ENCODE results near the gene RASIP1.
A peak's percentile ranks its signal among the peaks of the same experiment; 100 is the strongest.
"Not testable (repeated sequence)": the region's sequence is repeated elsewhere in the genome, so short reads cannot be mapped to it uniquely, and the experiment has no call there.

The RASIP1 gene

DNA sequence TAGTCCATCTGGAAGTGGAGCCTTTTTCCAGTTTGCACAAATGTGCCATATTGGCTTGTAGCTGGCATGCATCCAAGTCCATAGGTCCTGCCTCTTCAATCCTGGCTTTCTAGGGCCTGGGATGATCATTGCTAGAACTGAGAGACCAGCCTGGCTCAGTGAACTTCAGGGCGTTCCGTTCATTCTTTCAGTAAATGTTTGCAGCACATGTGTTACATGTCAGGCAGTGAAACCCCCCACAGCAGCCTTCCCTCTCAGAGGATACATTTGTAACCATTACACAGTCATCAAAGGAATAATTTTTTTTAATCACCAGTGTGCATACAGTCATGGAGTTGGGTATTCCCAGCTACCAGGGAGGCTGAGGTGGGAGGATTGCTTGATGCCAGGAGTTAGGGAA is 35.0 kb downstream of the RASIP1 start:
- no peak for DNase-seq

DNA sequence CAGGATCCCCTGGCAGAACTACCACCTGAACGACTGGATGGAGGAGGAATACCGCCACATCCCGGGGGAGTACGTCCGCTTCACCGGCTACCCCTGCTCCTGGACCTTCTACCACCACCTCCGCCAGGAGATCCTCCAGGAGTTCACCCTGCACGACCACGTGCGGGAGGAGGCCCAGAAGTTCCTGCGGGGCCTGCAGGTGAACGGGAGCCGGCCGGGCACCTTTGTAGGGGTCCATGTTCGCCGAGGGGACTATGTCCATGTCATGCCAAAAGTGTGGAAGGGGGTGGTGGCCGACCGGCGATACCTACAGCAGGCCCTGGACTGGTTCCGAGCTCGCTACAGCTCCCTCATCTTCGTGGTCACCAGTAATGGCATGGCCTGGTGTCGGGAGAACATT is 37.1 kb downstream of the RASIP1 start:
- no peak for DNase-seq

DNA sequence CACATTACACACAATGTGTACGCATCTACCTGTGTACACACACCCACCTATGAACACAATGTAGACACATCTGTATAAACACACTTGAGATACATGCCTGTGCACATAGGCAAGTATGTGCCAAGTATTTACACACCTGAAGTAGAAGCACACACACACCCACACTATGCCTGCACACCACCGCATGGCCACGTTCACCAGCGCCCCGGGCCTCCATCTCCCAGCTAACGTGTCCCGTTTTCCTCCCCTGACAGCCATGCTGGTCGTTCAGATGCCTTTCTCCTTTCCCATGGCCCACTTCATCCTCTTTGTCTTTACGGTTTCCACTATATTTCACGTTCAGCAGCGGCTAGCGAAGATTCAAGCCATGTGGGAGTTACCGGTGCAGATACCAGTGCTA is 37.7 kb downstream of the RASIP1 start:
- DNase-seq, result no peak

DNA sequence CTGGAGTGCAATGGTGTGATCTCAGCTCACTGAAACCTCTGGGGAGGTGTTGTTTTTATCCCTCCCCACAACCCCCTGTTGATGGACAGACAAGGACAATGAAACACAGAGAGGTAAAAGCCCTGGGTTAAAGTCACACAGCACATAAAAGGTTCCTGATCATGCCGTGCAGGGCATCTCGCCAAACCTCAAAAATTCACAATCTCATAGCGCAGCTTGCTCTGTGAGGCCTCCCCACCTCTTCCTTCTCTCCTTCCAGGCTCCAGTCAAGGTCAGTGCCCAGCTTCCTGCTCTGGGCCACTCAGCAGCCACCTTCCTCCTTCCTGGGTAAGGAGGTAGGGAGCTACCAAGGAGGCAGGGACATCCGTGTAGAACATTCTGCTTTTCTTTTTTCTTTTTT is 42.4 kb downstream of the RASIP1 start:
- DNase-seq, result no peak

DNA sequence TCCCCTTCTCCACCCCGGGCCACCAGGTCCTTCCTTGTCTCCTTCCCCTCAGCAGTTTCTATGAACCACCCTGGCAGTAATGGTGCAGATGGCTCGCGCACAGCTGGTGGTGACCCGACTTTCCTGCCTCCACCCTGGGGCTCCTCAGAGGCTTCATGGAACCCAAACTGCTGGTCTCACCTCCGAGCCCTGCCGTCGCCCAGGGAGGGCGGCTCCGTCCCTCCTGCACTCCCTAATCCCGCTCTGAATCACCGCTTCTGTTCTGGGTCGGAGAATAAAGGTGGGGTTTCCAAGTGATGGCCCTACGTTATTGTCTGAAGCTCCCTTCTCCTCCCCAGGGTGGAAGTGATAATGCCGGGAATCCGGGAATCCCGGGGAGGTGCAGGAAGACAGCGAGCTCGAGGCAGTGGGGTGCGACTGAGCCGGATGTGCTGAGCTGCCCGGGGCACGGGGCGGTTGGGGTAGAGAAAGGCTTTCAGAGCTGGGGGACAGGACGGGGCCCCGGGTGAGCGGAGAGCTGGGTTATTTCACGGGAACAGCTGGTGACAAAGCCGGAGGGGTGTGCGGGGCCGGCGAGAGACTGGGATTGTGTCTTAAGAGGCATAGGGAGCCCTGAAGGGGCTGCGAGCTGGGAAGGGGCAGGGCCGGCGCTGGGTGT is 43.9 kb downstream of the RASIP1 start:
- no peak for DNase-seq

DNA sequence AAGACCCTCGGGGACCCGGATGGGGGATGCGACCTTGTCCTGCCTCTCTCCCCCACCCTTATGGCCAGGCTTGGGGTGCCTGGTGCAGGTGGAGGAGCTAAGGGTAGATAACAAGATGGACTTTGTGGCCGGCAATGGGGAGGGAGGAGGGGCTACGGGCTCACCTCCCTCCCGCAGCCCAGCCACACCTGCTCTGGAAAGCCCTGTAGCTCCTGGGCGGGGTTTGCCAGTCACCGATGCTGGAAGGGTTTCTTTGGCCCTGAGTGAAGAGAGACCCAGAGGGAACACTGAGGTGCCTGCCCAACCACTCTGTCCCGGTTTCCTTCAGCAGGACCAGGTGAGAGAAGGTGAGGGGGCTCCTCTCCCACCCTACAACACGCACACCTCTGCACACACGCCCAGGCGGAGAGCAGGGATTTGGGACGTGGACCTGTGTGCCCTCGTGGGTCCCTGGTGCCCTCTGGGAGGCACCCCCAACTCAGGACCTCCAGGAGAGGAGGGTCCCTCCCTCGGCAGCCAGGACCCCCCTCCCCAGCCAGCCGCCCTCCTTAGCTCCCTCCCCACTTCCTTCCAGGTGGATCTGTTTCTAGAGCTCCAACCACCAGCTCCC is 44.6 kb downstream of the RASIP1 start, which contains the start of gene FUT2:
FUT2 (plus strand) TSS at position 229 of the 610 bp plus-strand sequence. CDS start 6,986 bp downstream, outside the sequence.
- peak; percentile 70 for DNase-seq

DNA sequence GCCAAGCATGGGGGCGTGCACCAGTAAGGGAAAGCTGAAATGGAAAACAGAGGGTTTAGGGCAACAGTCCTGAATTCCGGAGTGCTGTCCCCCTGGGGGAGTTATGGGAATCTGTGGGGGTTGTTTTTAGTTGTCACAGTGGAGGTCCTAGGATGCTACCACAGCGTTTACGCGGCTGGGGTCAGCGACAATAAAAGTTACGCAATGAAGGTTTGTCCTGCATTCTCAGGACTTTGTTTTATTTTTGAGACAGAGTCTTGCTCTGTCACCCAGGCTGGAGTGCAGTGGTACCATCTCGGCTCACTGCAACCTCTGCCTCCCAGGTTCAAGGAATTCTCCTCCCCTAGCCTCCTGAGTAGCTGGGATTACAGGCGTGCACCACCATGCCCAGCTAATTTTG is 46.8 kb downstream of the RASIP1 start:
- not testable (repeated sequence) for DNase-seq

DNA sequence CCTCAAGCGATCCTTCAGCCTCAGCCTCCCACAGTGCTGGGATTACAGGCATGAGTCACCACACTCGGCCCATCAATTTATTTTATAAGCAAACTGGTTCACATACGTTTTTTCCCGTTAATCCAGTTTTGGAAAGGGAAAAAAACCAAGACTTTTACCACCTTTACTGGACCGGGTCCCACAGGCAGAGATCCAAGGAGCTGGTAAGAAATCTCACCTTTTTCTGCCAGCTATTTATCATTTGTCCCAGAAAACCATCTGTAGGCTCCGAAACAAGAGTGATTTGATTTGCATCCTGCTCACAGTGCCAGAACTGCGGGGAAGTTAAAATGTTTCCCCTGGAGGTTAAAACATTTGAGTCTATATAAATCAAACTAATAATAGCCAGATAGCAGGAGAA is 51.0 kb downstream of the RASIP1 start:
- DNase-seq, result no peak

DNA sequence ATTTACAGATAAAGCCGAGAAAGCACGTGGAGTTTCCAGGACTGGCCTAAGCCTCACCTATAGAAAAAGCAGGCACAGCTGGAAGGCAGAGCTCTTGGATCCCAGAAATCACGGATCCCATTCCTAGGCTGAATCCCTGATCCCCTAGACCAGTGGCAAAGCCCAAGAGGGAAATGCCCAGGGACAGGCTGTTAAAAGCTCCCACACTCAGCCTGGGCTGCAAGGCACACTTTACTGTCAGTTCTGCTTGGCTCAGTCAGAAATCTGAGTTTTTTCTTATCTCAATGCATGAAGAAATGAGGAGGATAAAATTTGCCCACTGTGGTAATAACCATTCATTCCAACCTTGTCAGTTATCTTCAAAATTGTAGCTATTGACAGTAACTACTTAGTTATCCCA is 52.6 kb downstream of the RASIP1 start:
- DNase-seq, result no peak

DNA sequence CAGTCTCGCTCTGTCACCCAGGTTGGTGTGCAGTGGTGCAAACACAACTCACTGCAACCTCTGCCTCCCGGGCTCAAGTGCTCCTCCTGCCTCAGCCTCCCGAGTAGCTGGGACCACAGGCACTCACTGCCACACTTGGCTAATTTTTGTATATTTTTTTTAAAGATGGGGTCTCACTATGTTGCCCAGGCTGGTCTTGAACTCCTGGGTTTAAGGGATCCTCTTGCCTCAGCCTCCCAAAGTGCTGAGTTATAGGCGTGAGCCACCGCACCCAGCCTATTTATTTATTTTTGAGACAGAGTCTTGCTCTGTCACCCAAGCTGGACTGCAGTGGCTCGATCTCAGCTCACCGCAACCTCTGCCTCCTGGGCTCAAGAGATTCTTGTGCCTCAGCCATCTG is 53.8 kb downstream of the RASIP1 start:
- not testable (repeated sequence) for DNase-seq

DNA sequence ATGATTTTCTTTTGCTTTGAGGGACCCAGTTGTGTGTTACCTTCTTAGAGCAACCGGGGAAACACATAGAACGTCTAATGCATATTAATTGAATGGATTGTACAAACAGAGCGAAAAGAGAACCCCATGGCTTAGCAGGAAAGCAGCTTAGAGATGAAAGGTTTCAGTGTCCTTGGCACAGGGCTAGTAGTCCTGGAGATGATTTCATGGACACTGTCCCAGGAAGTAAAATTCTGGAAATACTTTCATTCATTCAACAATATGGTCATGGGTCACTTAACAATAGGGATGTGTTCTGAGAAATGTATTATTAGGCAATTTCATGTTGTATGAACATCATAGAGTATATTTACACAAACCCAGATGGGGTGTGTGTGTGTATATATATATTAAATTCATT is 54.3 kb downstream of the RASIP1 start:
- no peak for DNase-seq

DNA sequence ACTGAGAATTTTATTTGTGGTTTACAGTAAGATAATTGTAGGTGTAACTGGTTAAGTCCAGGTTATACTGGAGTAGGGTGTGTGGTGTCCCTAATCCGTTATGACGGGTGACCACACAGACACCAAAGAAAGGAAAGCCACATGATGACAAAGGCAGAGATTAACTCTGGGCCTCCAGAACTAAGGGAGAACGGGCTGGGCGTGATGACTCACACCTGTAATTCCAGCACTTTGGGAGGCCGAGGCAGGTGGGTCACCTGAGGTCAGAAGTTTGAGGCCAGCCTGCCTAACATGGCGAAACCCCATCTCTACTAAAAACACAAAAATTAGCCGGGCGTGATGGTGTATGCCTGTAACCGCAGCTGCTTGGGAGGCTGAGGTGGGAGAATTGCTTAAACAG is 54.8 kb downstream of the RASIP1 start:
- no peak for DNase-seq

DNA sequence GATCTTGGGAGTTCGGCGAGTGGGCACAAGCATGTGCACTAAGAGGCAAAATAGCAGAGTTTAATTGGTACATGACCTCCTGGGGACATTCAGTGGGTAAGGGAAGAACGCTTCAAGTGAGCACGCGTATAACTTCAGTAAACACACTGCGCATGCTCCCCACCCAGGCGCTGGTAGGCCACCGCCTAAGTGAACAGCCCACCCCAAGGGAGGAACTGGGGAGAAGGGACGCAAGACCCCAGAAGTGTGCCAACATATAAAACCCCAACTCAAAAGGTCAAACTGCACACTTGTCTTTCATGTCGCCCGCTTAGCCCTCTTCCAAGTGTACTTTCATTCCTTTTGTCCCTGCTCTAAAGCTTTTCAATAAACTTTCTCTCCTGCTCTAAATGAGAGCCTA is 57.1 kb downstream of the RASIP1 start:
- DNase-seq, result no peak

DNA sequence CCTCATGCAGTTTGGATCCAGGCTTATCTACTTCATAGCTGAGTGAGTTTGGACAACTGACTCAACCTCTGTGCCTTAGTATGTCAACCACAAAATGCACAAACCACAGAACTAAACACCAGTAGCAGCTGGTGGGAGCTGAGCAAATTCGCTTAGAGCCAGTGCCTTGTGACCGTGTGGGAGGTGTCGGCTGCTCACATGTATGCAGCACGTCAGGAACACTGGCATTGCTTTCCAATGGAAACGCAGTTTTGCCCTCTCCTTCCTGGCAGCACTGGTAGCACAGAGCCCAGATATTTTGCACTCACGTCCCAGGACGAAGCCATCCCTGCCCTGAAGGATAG is 59.3 kb downstream of the RASIP1 start:
- no peak for DNase-seq

DNA sequence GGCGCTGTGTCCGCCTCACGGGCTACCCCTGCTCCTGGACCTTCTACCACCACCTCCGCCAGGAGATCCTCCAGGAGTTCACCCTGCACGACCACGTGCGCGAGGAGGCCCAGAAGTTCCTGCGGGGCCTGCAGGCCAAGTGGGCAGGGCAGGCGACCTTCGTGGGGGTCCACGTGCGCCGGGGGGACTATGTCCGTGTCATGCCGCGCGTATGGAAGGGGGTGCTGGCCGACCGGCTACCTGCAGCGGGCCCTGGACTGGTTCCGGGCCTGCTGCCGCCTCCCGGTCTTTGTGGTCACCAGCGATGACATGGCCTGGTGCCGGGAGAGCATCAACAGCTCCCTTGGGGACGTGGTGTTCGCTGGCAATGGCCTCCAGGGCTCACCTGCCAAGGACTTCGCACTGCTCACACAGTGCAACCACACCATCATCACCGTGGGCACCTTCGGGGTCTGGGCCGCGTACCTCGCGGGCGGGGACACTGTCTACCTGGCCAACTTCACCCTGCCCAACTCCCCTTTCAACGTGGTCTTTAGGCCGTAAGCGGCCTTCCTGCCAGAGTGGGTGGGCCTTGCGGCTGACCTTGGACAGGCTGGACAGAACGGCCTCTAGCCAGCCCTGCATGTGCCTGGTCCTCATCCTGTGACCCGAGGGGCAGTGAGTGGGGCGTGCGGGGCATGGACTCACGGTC is 59.8 kb downstream of the RASIP1 start:
- DNase-seq, result no peak

DNA sequence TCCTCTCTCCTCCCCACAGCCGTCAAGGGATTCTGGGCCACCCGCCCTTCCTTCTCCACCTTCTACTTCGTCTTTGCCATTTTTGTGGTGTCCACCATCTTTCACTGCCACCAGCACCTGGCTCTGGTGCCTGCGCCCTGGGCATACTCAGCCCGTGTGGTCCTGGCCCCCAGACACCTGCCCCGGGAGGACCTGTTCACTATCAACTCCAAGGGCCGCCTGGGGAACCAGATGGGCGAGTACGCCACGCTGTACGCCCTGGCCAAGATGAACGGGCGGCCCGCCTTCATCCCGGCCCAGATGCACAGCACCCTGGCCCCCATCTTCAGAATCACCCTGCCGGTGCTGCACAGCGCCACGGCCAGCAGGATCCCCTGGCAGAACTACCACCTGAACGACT is 60.4 kb downstream of the RASIP1 start:
- not testable (repeated sequence) for DNase-seq

DNA sequence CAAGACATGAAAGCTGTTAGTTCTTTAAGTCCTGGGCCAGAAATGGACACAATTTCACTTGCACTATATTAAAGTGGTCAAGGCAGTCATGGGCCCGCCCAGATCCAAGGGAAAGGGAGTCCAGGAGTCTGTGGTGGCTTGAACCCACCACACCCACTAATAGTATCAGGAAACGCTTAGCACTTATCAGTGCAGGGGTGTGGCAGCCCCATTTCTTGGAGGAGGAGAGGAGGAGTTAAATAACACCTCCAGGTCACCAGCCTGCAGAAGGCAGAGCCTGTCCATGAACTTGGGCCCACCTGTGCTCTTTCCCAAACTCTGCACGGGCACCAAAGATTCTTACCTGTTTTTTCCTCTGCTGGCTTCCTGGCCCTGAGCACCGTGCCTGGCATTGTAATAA is 62.2 kb downstream of the RASIP1 start:
- no peak for DNase-seq

DNA sequence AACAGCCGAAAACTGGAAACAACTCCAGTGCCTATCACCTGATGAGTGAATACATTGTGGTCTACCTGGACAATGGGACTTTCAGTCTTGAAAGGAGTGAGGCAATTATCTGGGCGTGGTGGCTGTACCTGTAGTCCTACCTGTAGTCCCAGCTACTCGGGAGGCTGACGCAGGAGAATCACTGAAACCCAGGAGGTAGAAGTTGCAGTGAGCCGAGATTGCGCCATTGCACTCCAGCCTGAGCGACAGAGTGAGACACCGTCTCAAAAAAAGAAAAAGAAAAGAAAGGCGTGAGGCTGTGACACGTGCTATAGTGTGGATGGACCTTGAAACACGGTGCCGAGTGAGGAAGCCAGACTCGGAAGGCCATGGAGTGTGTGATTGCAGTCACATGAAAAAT is 63.5 kb downstream of the RASIP1 start:
- no peak for DNase-seq

DNA sequence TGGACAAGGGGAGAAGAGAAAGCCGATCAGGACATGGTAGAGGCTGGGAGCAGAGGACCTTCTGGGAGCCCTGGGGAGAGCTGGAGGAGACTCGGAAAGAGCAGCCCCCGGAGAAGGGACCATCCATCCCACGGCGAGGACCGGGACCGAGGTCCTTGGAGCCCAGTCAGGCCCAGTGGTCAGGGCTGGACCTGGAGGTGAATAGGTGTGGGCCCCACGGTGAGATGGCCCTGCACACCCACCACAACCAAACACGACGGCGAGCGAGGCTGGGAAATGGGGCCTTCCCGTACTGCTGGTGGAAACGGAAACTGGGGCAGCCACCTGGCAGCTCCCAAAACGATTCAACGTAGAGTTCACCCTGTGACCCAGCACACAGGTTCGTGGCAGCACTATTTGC is 63.9 kb downstream of the RASIP1 start:
- no peak for DNase-seq

DNA sequence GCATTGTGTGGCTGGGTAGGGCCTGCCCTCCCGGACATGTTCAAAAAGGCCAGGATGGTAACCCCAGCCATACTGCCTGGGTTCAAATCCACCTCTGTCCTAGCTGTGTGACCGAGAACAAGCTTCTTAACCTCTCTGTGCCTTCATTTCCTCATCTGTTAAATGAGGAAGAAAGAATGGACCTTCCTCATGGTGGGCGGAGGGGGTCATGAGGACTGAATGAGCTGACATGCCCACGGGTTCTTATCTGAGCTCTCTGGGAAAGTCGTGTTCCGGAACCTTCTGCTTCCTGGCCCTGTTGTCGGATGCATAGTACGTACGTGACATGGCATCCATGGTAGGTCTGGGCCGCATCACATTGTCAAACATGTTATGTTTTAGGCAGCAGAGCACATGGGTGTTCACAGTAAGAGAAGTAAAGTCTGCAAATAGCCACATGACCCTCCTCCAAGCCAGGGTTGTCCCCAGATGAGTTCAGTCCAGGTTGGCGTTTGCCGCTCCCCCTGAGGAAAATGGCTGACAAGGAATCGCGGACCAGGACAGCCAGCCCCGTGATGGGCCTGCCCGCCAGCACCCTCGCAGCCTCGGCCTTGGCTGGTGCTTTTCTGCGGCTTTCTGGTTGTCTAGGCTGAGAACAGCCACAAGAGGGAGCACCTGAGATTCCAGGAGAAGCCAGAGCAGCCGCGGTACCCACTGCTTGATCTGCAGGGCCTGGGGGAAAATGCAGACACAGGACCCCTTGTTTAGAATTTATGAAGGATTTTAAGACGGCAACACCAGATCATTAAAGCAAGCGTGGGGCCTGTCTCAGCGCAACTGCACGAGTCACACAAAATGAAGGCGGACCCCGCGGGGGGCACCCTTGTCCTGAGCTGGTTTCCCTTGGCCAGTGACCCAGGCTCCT is 65.2 kb downstream of the RASIP1 start:
- DNase-seq, result peak; percentile 59

DNA sequence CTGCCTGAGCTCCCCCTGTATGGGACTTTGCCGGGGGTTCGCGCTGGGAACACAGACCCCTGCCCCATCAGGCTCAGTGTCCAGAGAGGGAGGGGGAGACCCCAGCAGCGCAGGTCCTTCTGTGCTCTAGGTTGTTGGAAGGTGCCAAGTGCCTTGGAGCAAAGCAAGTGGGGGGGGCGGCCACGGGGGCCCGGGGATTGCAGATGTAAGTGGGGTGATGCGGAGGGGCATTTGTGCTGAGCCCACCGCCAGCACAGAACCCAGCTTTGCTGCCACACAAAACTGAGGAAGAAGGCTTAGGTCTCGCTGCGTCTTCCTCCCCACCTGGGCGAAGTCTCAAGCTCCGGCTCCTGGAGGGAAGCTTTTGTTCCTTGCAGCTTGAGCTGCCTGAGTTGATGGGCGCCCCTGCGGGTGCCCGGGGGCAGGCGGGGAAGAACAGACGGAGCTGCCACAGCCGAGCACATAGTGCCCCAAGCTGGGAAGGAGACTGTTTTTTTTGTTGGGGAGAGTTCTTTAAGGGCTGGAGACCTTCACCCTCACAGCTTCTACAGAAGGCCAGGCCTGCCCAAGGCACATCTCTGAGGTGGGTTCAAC is 66.1 kb downstream of the RASIP1 start:
- DNase-seq, result no peak

DNA sequence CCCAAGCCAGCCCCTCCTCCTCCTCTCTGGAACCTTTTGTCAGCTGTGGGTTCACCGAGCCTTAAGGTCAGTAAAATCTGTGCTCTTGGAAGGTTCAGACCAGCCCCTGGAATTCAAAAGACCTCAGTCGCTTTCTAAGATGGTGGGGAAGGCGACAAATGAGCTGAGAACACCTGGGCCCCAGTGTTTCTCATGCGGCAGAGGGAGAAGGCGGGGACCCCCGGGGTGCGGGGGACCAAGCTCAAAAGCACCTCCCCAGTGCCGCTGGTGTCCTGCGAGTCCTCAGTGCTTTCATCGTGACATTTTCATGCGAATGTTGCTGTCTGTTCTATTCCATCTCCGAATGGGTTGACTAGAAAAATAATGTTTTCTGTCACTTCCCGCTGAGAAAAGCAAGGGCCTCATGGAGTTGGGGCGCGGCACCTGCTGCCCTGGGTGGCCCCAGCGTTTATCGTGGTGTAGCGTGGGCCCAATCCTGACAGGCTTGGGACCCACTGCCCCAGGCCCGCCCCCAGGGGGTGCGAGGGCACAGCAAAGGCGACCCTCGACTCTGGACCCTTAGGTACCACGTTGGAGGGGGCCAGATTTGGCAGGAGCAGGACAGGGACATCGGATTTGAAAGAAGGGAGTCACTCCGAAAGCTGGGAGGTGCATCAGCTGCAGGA is 66.8 kb downstream of the RASIP1 start:
- no peak for DNase-seq
